Activated B cell treated with CpG ODN at 0.5 μM for 24 hours (primary cell): ENCODE results near the gene MED8. TPM values are rescaled to one million over a fixed set of nuclear protein-coding genes. Genes with fewer than 3 reads are reported as not detected.

Experiments
- ATAC-seq: fragments of 200-7000 bp; cut with Tn5 transposase; one replicate; pipeline ENCODE4 v1.10.0; 2021; ENCODE audit warnings: low read depth, mild to moderate bottlenecking, moderate library complexity
- CTCF ChIA-PET: fragments of 350-600 bp; sonication (Branson Sonifier 250); formaldehyde crosslinking; loops from one replicate; lab custom pipeline; 2021; ENCODE audit warnings: antibody characterized with exemption; lab: Charles Lee
- POLR2A ChIA-PET: fragments of 350-600 bp; sonication (Branson Sonifier 250); formaldehyde crosslinking; loops from one replicate; lab custom pipeline; 2021; ENCODE audit warnings: antibody characterized with exemption; lab: Charles Lee
- DNase-seq: peaks from one replicate; pipeline ENCODE4 v3.0.0; 2022
- H3K27ac Mint-ChIP-seq: one replicate; pipeline ENCODE4 v1.8.0; 2020; ENCODE audit warnings: mixed read lengths
- H3K27me3 Mint-ChIP-seq: one replicate; pipeline ENCODE4 v1.8.0; 2021; ENCODE audit warnings: mixed read lengths
- H3K36me3 Mint-ChIP-seq: one replicate; pipeline ENCODE4 v1.8.0; 2021; ENCODE audit warnings: low read depth, mixed read lengths
- H3K4me1 Mint-ChIP-seq: one replicate; pipeline ENCODE4 v1.8.0; 2021; ENCODE audit warnings: mixed read lengths
- H3K4me3 Mint-ChIP-seq: one replicate; pipeline ENCODE4 v1.8.0; 2020; ENCODE audit warnings: mild to moderate bottlenecking, mixed read lengths
- H3K9me3 Mint-ChIP-seq: one replicate; pipeline ENCODE4 v1.8.0; 2020; ENCODE audit warnings: mixed read lengths
- intact Hi-C: fragments of 100-400 bp; cut with micrococcal nuclease; formaldehyde crosslinking; loops from one replicate; pipeline ENCODE4 v1.15.1; 2024
- total RNA-seq: library from RNA; stranded (reverse); gene quantifications from 2 replicates; pipeline ENCODE4 v1.2.3, GENCODE V29; 2022
- TF ChIP-seq, protein P1 (sequence below): fragments of 200-600 bp; IDR thresholded peaks from one replicate; pipeline ENCODE4 v1.8.0; 2022; ENCODE audit warnings: antibody characterized with exemption, mild to moderate bottlenecking

Gene MED8
- total RNA-seq, 1 donor from 2014 or later: 33.8 TPM

DNA sequence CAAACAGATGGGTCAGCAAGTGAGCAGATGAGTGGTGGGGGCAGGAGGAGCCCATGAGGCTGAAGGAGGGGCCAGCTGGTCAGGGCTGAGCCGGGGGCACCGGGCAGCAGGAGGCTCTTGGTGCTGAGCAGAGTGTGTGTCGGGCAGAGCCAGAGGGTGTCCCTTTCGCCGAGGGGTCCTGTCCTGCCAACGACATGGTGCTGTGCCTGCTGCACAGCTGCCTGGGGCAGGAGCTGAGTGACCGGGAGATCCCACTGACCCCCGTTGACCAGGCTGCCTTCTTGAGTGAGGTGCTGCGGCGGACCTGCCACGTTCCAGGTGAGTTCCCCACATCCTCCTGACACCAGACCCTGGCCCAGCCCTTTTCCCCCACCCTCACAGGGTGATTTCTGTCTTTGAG is 36.6 kb upstream of the MED8 start:
- Mint-ChIP-seq H3K4me3 (no peak overlapping the region), H3K27me3 (no peaks in the 10 kb centered on the region), H3K9me3 (no peaks in the 10 kb centered on the region), H3K27ac (no peak overlapping the region), H3K36me3 (peaks cover 85% of the 10 kb centered on the region), H3K4me1 (no peaks in the 10 kb centered on the region)
- intact Hi-C loops: no loop called here
- DNase-seq (no peak), ATAC-seq (no peak)
- TF ChIP-seq, protein P1, sequence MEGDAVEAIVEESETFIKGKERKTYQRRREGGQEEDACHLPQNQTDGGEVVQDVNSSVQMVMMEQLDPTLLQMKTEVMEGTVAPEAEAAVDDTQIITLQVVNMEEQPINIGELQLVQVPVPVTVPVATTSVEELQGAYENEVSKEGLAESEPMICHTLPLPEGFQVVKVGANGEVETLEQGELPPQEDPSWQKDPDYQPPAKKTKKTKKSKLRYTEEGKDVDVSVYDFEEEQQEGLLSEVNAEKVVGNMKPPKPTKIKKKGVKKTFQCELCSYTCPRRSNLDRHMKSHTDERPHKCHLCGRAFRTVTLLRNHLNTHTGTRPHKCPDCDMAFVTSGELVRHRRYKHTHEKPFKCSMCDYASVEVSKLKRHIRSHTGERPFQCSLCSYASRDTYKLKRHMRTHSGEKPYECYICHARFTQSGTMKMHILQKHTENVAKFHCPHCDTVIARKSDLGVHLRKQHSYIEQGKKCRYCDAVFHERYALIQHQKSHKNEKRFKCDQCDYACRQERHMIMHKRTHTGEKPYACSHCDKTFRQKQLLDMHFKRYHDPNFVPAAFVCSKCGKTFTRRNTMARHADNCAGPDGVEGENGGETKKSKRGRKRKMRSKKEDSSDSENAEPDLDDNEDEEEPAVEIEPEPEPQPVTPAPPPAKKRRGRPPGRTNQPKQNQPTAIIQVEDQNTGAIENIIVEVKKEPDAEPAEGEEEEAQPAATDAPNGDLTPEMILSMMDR: no peak
- CTCF ChIA-PET: no interaction called here
- POLR2A ChIA-PET: interaction anchor here (0.6 kb wide), 1 partner anchor 195 kb away, joined by 6 read pairs; no protein-coding TSS in a partner anchor

DNA sequence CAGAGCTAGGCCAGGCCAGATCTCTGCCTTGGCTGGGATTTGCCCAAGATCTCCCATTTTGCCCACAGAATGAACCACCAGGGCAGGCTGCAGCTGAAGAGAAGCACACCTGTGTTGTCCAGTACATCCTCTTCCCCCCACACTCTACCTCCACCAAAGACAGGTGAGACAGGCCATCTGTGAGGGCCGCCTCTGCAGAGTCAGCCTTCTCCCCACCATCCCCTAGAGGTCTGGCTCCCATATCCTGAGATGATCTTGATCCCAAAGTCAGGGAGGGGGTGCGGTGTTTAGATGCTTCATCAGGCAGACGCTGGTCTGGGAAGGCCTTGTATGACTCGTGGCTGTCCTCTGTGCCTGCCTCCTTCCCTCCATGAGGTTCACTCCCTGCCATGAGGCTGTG is 35.4 kb upstream of the MED8 start:
- Mint-ChIP-seq H3K9me3 (no peaks in the 10 kb centered on the region), H3K4me1 (no peaks in the 10 kb centered on the region), H3K27me3 (no peaks in the 10 kb centered on the region), H3K36me3 (peaks cover 73% of the 10 kb centered on the region), H3K4me3 (no peak overlapping the region), H3K27ac (no peak overlapping the region)
- intact Hi-C loops: no loop called here
- no peak for DNase-seq
- no peak for ATAC-seq
- TF ChIP-seq, protein P1: no peak
- POLR2A ChIA-PET: interaction anchor here (1.3 kb wide), 1 partner anchor 35 kb away, joined by 3 read pairs; no protein-coding TSS in a partner anchor
- CTCF ChIA-PET: no interaction called here

DNA sequence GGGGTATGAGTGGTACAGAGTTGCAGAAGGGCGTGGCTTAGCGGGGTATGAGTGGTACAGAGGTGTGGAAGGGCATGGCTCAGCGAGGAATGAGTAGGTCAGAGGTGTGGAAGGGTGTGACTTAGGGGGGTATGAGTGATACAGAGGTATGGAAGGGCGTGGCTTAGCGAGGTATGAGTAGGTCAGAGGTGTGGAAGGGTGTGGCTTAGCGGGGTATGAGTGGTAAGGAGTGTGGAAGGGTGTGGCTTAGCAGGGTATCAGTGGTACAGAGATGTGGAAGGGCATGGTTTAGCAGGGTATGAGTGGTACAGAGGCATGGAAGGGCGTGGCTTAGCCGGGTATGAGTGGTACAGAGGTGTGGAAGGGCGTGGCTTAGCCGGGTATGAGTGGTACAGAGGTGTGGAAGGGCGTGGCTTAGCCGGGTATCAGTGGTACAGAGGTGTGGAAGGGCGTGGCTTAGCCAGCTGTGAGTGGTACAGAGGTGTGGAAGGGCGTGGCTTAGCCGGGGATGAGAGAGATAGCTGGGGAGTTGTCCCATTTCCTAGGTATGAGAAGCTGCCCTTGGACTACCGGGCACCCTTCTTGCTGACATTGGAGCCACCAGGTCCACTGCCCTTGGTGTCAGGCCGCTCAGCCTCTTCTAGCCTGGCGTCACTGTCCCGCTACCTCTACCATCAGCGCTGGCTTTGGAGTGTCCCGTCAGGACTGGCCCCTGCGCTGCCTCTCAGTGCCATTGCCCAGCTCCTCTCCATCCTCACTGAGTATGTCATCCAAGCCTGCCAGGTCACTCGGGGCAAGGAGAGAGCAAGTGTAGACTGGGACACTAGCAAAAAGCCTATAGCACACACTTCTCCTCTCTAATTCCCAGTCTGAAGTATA is 34.3 kb upstream of the MED8 start:
- ATAC-seq (no peak), DNase-seq (no peak)
- CTCF ChIA-PET: no interaction called here
- Mint-ChIP-seq H3K36me3 (peaks cover 63% of the 10 kb centered on the region), H3K4me3 (no peak overlapping the region), H3K4me1 (no peaks in the 10 kb centered on the region), H3K9me3 (no peaks in the 10 kb centered on the region), H3K27ac (no peak overlapping the region), H3K27me3 (no peaks in the 10 kb centered on the region)
- POLR2A ChIA-PET: interaction anchor here (1.3 kb wide), 2 partner anchors 30 to 34 kb away, joined by 3 read pairs; no protein-coding TSS in a partner anchor
- TF ChIP-seq, protein P1: no peak
- intact Hi-C loops: no loop called here

DNA sequence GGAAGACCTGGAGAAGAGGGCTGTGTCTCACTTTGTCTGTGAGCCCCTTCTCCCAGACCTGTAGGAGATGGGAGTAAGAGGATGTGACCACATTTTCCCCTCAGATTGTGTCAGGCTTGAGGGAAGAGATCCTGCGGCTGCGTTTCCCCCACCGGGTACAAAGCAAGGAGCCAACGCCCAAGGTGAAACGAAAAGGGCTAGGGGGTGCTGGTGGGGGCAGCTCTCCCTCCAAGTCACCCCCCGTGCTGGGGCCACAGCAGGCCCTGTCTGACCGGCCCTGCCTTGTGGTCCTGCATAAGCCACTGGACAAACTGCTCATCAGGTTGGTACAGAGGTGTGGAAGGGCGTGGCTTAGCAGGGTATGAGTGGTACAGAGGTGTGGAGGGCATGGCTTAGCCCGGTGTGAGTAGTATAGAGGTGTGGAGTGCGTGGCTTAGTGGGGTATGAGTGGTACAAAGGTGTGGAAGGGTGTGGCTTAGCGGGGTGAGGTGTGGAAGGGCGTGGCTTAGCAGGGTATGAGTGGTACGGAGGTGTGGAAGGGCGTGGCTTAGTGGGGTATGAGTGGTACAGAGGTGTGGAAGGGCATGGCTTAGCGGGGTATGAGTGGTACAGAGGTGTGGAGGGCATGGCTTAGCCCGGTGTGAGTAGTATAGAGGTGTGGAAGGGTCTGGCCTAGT is 33.5 kb upstream of the MED8 start:
- H3K4me3 Mint-ChIP-seq: no peak overlapping the region
- no peak overlapping the region for H3K27ac Mint-ChIP-seq
- H3K9me3 Mint-ChIP-seq: no peaks in the 10 kb centered on the region
- ATAC-seq (no peak), DNase-seq (no peak)
- intact Hi-C loops: no loop called here
- H3K36me3 Mint-ChIP-seq: peaks cover 55% of the 10 kb centered on the region
- H3K27me3 Mint-ChIP-seq: no peaks in the 10 kb centered on the region
- TF ChIP-seq, protein P1: no peak
- POLR2A ChIA-PET: no interaction called here
- CTCF ChIA-PET: no interaction called here
- H3K4me1 Mint-ChIP-seq: no peaks in the 10 kb centered on the region
